Stimulated activated CD8-positive, alpha-beta memory T cell treated with anti-CD3 and anti-CD28 coated beads, Interleukin-7, amount 100 ng/mL, for 1 hour (primary cell): ENCODE results near the gene ZNF883.

Experiments used
- DNase-seq, 2 donors: peaks; one replicate each; pipeline ENCODE4 v3.0.0-alpha.2; 2020; ENCODE audit warnings: low read depth in 2 of 2

The ZNF883 gene

GRCh38 chr9:112917987-112918362 lies 94.0 kb downstream of the ZNF883 start:
- no peak for DNase-seq

DNA sequence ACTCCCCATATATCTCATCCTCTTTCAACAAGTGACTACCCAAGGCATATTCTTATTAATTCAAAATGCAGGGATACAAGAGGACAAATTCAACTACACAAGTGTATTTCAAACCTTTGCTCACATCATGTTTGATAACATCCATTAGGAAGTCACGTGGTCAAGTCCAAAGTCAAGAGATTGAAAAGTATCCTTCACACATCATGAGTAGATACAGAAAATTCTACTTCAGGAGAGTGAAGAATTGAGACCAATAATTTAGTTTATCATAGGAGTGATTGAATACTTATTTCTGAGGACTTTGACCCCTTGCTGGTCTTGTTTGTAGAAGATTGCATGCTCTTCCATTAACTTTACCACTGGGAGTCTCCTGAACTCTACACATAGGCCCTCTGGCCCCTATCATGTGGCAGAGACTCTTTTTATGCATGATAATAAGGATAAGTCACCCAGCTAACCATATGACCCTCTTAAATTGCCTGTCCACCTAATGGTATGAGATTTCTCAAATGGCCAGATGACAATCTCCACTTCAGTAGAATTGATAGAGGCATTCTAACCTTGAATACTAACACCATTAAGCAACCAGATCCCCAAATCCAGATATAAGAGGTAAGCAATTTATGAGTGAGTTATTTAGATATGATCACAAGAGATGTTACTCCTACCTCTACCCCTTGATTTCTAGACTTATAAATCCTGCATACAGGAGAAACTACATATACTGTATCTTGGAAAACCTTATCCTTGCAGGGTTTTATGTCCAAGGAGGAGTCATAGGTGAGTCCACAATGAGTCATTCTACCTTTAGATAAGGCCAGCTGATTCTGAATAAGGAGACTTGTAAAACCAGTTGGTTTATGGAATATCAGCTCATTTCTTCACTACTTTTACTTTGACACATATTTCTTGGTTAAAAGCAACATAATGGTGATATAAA lies 94.7 kb downstream of the ZNF883 start:
- no peak for DNase-seq

DNA sequence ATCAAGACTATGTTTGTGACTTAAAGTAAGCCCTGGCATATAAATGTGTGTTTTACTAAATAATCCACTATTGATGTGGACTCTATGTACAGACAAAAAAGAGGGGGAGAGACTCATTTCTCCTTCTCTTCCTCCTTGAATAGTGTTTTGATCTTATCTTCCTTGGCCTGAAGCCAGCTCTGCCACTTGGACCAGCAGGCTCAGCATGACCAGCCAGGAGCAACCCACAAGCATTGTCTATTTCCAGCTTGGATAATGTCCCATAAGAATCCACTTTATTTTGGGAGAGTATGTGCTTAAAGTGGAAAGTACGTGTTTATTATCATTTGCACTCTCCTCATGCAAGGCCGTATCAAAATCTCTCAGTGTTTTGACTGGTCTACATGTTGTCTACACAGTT lies 97.5 kb downstream of the ZNF883 start:
- DNase-seq = no peak

DNA sequence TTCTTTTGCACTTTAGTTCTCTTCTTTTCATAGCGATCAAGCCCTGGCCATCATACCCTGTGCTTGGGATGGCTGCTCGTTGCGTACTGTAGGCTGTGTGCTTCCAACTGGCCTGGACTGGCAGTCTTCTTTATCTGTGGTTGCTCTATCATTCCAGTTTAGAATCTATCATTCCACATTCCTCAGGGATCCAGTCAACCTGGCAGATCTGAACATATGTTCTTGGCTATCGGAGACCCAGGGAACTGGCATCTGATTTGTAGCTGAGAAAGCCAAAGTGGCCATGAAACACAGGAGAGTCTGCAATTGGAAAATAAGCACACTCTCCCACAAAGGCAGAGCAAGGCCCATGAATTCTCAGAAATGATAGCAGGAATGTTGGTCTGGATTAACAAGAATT lies 98.7 kb downstream of the ZNF883 start:
- DNase-seq = no peak

GRCh38 chr9:112912636-112913035 lies 99.4 kb downstream of the ZNF883 start:
- no peak for DNase-seq

DNA sequence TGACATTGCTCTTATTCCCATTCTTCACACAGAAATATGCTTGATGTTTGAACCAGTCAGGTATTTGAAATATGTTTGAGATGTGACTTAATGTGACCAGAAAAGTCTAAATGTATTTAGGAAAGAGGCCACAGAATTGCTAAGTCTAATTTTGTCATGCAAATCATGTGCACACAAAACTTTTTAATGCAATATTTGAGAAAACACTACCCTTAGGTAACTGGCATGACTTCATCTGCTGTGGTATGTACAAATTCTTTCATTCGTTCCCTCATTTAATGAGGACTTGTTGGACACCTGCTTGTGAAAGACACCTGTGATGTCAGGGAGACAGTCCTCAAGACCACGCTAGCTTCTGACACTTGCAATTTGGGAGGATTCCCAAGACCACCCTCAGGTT lies 100.3 kb downstream of the ZNF883 start:
- DNase-seq = no peak
